GM19372 (cell line): ENCODE data around the gene CFAP97D2.
"Not testable (repeated sequence)": the region's sequence is repeated elsewhere in the genome, so short reads cannot be mapped to it uniquely, and the experiment has no call there.

Experiments
- ATAC-seq: cut with Tn5 transposase; IDR thresholded peaks from one replicate; pipeline ENCODE4 v1.9.1; 2021; ENCODE audit warnings: mild to moderate bottlenecking, low read depth, moderate library complexity; ENCODE audit not compliant: unreplicated experiment

Gene CFAP97D2

DNA sequence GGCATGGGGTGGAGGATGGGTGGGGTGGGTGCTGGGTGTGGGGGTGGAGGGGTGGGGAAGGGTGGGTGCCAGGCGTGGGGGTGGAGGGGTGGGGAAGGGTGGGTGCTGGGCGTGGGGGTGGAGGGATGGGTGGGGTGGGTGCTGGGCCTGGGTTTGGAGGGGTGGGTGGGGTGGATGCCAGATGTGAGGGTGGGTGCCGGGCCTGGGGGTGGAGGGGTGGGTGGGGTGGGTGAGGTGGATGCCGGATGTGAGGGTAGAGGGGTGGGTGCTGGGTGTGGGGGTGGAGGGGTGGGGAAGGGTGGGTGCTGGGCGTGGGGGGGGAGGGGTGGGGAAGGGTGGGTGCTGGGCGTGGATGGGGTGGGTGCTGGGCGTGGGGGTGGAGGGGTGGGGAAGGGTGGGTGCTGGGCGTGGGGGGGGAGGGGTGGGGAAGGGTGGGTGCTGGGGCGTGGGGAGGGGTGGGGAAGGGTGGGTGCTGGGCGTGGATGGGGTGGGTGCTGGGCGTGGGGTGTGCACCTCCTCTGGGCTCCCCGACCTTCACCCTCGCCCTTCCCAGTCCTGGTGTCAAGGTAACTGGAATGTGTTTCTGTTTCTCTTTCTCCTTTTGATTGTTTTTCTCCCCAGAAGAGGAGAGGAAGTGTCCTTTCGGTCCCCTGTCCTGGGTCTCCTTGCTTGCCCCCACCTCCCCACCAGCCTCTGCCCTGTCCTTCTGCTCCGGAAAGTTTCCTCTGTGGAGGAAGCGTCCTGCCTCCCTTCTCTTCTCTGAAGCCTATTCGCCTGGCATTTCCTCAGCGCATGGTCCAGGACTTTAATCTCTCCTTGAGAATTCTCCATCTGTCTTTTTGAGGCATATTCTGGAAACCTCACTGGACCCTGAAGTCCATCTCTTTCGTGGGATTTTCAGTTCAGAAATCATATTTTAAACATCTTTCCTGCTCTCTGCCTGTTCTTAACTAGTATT lies 22.9 kb upstream of the CFAP97D2 start:
- no peak for ATAC-seq

DNA sequence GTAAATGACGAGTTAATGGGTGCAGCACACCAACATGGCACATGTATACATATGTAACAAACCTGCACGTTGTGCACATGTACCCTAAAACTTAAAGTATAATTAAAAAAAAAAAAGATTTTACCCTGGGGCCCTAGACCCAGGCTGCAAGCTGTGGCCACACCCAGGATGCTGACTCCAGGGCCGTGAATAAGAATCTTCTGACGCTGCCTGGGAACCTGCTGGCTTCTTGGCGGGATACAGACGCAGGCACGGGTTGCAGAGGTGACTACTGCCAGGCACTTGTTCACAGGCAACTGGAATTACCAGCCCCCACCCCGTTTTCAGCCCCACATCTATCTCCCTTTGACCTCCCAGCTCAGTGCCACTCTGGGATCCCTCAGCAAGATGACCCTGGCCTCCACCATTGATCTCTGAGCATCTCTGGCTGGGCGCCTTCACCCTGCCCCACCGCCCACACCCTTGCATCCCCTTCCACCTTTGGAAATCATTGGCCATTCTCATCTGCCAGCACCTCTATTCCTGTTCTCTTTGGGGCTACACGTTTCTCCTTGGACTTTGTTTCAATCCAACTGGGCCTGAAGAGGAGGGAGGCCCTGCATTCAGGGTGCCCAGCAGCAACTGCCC lies 21.1 kb upstream of the CFAP97D2 start:
- no peak for ATAC-seq

DNA sequence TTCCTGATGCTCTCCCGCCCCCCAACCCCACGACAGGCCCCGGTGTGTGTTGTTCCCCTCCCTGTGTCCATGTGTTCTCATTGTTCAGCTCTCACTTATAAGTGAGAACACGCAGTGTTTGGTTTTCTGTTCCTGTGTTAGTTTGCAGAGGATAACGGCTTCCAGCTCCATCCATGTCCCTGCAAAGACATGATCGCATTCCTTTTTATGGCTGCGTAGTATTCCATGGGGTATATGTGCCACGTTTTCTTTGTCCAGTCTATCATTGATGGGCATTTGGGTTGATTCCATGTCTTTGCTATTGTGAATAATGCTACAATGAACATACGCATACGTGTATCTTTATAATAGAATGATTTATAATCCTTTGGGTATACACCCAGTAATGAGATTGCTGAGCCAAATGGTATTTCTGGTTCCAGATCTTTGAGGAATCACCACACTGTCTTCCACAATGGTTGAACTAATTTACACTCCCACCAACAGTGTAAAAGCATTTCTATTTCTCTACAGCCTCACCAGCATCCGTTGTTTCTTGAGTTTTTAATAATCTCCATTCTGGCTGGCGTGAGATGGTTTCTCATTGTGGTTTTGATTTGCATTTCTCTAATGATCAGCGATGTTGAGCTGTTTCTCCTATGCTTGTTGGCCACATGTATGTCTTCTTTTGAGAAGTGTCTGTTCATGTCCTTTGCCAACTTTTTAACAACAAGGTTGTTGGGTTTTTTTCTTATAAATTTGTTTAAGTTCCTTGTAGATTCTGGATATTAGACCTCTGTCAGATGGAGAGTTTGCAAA lies 20.0 kb upstream of the CFAP97D2 start:
- not testable (repeated sequence) for ATAC-seq

GRCh38 chr13:114161028-114161556 lies 18.0 kb upstream of the CFAP97D2 start:
- no peak for ATAC-seq

GRCh38 chr13:114161644-114162532 lies 17.2 kb upstream of the CFAP97D2 start:
- no peak for ATAC-seq

DNA sequence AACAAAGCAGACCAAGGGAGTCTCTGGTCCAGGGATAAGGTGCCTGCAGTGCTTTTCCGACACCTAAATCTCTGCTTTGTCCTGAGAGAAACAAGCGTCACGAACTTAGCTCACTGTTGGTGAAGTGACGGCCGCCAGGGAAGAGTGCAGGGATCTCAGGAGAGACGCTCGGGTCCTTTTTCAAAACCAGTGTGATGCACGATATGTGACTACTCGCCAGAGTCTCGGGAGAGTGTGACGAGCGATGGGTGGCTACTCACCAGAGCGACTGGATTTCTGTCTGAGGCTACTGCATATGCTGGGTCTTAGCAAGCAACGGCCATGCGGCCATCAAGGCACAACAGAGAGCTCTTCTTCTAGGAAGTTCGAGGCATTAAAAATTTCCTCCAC lies 16.5 kb upstream of the CFAP97D2 start:
- ATAC-seq: no peak

- no peak for ATAC-seq
Observed at GRCh38 chr13:114164053-114164452, 15.0 kb upstream of the CFAP97D2 start.

DNA sequence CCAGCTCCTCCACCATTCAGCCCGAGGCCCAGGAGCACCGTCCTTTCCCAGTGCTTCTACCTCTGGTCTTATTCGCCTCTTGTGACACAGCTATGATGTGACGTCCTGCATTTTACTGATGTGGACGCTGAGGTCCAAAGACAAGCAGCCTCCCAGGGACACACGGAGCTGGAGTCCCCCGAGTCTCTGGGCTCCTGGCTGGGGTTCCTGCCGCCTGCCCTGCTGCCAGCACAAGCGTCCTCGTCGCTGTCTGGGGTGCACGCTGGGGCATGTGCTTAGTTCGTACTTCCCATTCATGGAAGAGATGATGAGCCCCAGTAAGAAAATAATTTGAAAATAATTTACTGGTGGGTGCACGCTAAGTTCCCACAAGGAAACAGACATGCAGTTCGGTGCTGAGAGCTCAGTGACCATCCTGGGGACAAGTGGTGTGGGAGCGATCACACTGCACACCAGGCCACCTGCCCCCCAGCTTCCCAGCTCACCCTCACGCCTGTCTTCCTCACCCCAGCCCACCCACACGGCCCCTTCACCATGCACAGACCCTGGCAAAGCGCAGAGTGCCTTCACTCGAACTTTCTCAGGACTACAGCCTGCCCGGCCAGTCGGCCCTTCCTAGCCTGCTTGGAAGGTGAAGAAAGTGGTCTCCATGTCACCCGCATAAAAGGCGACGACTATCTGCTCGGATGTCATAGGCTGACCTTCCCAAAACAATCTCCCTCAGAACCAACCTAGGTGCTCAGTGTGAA lies 14.2 kb upstream of the CFAP97D2 start:
- ATAC-seq: no peak

DNA sequence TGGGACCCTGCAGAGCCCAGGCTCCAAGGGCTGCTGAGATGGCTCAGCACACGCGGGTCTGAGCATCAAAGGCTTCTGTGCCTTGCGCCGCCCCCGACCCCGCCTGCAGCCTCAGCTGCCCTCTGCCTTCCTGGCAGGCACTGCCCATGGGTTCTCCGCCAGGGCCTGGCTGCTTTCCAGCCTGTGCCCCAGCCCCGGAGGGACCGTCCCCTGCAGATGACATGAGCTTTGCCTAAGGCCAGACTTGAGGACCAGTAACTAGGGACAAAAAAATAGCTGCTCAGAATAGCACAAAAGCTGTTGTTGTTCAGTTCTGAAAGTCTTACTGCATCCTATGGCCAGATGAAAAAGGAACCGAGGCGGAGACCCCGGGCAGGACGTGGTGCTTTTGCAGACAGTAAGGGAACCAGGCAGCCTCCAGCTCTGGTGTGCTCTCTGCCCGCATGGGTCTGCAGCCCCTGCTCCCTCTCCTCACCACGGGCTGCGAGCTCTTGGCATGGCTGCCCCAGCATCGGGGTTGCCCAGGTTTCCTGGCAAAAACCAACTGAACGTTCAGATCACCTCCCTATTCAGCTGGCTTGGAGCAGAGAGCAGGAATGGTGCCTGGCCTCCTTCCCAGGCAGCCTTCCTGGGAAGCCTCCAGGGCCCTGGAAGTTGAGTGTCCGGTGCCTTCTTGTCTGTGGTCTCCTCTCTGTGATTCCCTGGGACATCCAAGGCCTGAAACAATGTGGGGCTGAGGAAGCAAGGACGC lies 12.5 kb upstream of the CFAP97D2 start:
- no peak for ATAC-seq

GRCh38 chr13:114167426-114167825 lies 11.6 kb upstream of the CFAP97D2 start:
- ATAC-seq: no peak

DNA sequence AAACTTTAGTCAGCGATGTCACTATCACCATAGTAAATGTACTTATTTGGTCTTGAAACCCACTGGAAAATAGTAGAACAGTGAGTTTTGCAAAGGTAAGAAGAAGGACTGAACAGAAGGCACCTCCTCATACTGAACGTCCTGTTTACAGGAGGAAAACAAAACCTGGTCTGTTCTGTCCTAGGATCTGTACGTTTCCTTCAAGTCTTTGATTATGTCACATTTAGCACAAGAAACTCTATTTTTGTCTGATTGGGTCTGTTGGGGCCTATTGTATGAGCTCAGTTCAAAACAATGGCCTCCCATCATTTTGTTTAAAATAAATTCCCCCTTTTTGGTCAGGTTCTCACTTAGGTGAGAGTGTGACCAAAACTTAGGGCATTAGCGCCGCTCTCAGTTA lies 11.2 kb upstream of the CFAP97D2 start:
- ATAC-seq: no peak

GRCh38 chr13:114173272-114173671 lies 5.8 kb upstream of the CFAP97D2 start:
- no peak for ATAC-seq

- ATAC-seq: no peak
Observed at GRCh38 chr13:114173745-114174144, 5.3 kb upstream of the CFAP97D2 start.

DNA sequence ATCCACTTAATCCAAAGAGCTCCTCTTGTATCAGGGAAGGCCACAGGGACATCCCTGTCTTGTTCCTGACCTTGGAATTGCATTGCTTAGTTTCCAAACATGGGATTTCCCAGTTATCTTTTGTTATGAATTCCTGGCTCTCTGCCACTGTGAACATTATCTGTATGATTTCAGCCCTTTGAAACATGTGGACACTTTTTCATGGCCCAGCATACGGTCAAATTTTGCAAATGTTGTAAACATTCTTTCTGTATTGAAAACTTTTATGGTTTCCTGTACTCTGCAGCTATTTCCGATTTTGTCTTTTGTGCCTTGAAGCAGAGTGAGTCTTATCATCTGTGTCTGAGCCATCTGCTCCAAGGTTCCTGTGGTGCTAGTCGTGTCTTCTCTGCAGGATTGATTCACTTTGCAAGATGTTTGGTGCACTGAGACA lies 4.5 kb upstream of the CFAP97D2 start:
- no peak for ATAC-seq

DNA sequence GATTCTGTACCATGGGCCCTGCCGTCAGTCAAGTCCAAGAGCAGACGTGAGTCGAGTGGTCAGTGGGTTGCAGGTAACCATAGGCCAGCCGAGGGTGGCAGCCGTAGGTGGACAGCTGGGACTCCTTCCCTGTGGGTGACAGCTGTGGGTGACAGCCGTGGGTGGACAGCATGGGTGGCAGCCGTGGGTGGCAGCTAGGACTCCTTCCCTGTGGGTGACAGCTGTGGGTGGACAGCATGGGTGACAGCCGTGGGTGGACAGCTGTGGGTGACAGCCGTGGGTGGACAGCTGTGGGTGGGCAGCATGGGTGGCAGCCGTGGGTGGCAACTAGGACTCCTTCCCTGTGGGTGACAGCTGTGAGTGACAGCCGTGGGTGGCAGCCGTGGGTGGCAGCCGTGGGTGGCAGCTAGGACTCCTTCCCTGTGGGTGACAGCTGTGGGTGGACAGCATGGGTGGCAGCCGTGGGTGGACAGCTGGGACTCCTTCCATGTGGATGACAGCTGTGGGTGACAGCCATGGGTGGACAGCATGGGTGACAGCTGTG lies 2.6 kb upstream of the CFAP97D2 start:
- ATAC-seq: not testable (repeated sequence)

DNA sequence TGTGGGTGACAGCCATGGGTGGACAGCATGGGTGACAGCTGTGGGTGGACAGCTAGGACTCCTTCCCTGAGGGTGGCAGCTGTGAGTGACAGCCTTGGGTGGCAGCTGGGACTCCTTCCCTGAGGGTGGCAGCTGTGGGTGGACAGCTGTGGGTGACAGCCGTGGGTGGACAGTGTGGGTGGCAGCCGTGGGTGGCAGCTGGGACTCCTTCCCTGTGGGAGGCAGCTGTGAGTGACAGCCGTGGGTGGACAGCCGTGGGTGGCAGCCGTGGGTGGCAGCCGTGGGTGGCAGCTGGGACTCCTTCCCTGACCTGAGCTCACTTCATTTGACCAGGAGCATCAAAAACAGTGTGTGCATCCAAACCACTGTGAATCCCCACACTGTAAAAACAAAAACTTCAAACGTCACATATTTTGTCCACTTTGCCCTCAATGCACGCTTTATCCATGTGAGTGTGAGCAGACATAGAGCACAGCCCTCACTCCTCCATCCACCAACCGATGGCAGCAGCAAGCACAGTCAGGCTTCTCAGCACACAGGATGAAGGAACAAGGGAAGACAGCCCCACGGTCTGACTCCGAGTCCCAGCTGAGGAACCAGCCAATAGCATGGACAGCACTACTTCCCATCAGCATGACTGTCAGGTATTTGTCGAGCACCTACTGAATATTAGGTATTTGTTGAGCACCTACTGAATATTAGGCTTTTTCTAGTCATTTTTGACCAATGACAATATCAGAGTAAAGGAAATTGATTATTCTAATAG lies 1.6 kb upstream of the CFAP97D2 start:
- ATAC-seq: no peak

GRCh38 chr13:114185182-114185971 lies 6.3 kb downstream of the CFAP97D2 start:
- ATAC-seq: no peak
